Measurements from ENCODE around the gene LGI4.

GRCh38 chr19:35106291-35106583 is 28.6 kb downstream of the LGI4 start:
- TF ChIP-seq, protein P1, sequence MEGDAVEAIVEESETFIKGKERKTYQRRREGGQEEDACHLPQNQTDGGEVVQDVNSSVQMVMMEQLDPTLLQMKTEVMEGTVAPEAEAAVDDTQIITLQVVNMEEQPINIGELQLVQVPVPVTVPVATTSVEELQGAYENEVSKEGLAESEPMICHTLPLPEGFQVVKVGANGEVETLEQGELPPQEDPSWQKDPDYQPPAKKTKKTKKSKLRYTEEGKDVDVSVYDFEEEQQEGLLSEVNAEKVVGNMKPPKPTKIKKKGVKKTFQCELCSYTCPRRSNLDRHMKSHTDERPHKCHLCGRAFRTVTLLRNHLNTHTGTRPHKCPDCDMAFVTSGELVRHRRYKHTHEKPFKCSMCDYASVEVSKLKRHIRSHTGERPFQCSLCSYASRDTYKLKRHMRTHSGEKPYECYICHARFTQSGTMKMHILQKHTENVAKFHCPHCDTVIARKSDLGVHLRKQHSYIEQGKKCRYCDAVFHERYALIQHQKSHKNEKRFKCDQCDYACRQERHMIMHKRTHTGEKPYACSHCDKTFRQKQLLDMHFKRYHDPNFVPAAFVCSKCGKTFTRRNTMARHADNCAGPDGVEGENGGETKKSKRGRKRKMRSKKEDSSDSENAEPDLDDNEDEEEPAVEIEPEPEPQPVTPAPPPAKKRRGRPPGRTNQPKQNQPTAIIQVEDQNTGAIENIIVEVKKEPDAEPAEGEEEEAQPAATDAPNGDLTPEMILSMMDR (IDR thresholded peaks at IDR 0.05; ENCODE audit: insufficient read depth, low read depth, low read length), result no peak
- TF ChIP-seq EZH2 (IDR thresholded peaks at IDR 0.05; ENCODE audit: insufficient read depth, low read length), result no peak
